GM15510 (cell line): ENCODE results near the gene USP38.

Experiments used
- POLR2A ChIP-seq: IDR thresholded peaks from 3 replicates; pipeline ENCODE4 v1.6.1; 2011; ENCODE audit warnings: borderline replicate concordance; ENCODE audit not compliant: insufficient read length; ENCODE audit errors: extremely low read depth

The USP38 gene, protein sequence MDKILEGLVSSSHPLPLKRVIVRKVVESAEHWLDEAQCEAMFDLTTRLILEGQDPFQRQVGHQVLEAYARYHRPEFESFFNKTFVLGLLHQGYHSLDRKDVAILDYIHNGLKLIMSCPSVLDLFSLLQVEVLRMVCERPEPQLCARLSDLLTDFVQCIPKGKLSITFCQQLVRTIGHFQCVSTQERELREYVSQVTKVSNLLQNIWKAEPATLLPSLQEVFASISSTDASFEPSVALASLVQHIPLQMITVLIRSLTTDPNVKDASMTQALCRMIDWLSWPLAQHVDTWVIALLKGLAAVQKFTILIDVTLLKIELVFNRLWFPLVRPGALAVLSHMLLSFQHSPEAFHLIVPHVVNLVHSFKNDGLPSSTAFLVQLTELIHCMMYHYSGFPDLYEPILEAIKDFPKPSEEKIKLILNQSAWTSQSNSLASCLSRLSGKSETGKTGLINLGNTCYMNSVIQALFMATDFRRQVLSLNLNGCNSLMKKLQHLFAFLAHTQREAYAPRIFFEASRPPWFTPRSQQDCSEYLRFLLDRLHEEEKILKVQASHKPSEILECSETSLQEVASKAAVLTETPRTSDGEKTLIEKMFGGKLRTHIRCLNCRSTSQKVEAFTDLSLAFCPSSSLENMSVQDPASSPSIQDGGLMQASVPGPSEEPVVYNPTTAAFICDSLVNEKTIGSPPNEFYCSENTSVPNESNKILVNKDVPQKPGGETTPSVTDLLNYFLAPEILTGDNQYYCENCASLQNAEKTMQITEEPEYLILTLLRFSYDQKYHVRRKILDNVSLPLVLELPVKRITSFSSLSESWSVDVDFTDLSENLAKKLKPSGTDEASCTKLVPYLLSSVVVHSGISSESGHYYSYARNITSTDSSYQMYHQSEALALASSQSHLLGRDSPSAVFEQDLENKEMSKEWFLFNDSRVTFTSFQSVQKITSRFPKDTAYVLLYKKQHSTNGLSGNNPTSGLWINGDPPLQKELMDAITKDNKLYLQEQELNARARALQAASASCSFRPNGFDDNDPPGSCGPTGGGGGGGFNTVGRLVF

GRCh38 chr4:143184503-143185252, at the start of gene USP38:
TSS of gene USP38 (plus strand) at chr4:143184917. CDS start at chr4:143185451, 534 bp downstream.
- TF ChIP-seq POLR2A = peak; percentile 74

- TF ChIP-seq POLR2A = no peak
Observed at GRCh38 chr4:143135358-143135757, 49.4 kb upstream of the USP38 start.

DNA sequence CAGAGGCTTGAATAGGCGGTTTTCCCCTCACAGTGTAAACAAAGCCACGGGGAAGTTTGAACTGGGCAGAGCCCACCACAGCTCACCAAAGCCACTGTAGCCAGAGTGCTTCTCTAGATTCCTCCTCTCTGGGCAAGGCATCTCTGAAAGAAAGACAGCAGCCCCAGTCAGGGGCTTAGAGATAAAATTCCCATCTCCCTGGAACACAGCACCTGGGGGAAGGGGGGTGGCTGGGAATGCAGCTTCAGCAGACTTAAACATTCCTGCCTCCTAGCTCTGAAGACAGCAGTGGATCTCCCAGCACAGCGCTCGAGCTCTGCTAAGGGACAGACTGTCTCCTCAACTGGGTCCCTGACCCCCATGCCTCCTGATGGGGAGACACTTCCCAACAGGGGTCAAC, 44.0 kb upstream of the USP38 start:
- TF ChIP-seq POLR2A = no peak

DNA sequence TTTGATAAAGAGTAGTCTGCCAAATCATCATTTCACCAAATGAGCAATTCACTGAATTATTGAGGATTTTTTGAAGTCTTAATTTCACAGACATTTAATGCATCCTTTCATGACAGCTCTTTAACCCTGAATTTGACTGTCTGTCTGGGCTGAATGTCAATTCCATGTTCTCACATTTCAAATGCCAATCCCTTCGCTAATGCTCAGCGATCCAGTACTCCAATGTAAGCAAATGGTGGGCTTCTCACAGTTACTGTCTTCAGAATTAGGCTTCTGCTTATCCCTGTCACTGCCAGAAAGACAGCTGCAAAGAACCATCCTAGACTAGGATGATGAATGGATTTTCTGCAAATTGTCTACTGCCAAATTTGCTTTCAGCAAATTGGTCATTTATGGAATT, 36.2 kb upstream of the USP38 start:
- no peak for TF ChIP-seq POLR2A

GRCh38 chr4:143156853-143157252, 27.9 kb upstream of the USP38 start:
- no peak for TF ChIP-seq POLR2A

GRCh38 chr4:143163614-143164013, 21.1 kb upstream of the USP38 start:
- no peak for TF ChIP-seq POLR2A

- TF ChIP-seq POLR2A = no peak
Observed at GRCh38 chr4:143178923-143179322, 5.8 kb upstream of the USP38 start.

DNA sequence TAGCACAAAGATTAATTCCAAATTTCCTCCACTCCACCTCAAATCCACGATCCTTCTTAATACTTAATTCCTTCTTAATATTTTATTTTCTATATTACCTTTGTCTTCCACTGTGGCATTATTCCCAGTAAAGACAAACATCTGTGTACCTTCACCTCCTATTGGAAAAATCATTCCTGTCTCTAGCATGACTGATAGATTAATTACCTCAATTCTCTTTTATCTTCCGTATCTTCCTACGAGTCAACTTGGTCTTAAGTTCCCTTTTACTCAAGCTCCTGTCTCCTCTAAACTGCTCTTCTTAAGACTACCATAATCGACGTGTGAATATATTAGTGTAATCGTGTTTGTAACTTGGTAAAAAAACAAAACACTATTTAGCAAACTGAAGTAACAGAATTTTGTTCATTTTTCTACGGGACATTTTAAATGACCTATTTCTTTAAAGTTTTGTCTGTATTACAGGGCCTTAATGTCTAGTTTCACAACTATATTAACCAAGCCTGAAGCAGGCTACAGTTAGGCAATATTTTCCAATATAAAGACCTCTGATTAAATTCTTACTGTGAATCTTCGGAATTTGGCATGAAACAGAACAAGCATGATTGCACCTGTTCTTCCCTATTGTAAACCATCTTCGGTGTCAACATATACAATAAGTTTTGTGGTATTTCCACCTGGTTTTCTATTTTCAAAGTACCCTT, 1.1 kb upstream of the USP38 start:
- TF ChIP-seq POLR2A = no peak

DNA sequence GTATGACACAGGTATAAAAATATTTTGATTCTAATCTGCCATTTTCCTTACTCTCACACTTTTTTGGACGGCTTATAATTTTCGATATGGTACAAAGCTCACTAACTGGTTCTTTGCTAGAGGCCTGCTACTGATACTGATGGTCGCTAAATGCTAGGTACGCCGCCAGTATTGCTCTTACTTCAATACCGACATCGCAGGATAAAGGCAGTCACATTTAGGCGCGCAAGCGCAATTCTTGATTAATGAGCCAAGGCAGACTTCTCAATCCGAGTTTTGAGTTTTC, 557 bp upstream of the USP38 start:
- no peak for TF ChIP-seq POLR2A

DNA sequence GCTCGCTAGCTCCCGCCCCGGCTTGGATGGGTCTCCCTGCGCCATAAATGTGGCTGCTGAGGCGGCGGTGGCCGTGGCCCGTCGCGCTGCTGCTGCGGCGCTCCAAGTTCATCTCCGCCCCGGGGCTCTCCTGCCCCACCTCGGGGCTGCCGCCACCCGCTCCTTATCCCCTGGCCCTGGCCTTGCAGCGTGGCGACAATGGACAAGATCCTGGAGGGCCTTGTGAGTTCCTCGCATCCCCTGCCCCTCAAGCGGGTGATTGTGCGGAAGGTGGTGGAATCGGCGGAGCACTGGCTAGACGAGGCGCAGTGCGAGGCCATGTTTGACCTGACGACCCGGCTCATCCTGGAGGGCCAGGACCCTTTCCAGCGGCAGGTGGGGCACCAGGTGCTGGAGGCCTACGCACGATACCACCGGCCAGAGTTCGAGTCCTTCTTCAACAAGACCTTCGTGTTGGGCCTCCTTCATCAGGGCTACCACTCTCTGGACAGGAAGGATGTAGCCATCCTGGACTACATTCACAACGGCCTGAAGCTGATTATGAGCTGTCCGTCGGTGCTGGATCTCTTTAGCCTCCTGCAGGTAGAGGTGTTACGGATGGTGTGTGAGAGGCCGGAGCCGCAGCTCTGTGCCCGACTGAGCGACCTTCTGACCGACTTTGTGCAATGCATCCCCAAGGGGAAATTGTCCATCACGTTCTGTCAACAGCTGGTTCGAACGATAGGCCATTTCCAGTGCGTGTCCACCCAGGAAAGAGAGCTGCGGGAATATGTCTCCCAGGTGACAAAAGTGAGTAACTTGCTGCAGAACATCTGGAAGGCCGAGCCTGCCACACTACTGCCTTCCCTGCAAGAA, 763 bp downstream of the USP38 start:
- TF ChIP-seq POLR2A = no peak

- no peak for TF ChIP-seq POLR2A
Observed at GRCh38 chr4:143186212-143186611, 1.5 kb downstream of the USP38 start.

GRCh38 chr4:143186649-143187048, 1.9 kb downstream of the USP38 start:
- no peak for TF ChIP-seq POLR2A
